ENCODE data around the gene GPR4.
"Not testable (repeated sequence)": the region's sequence is repeated elsewhere in the genome, so short reads cannot be mapped to it uniquely, and the experiment has no call there.

GPR4 gene

DNA sequence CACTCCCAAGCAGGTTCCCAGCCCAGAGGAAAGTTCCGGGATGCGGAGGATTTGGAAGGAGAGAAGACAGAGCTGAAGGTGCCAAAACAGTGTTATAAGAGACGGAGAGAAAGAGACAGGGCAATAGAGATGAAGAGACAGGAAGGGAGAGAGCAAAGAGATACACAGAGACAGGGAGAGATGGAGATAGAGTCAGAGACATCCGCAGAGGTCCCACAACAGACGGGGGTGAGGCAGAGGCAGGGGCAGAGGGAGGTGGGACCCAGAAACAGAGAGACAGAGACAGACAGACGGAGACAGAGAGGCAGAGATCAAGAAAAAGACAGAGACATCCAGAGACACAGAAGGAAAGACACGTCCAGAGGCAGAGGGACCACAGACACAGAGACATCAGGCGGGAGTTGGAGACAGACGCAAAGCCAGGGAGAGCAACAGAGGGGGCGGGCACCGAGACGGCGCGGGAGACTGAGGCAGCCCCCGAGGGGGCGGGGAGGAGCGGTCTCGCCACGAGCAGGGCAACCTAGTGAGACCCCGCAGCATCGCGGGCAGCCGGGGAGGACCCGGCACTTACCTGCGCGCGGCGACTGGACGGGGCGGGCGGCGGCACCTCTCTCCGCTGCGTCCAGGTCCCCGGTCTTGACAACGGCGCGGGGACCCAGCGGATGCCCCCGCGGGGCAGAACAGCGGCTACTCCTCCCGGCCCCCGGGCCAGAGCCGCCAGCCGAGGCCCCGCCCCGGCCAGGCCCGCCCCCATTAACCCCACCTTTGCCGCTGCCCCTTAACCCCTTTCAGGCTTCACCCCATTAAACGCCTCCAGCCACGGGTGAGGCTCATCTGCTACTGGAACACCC is at the start of gene GPR4:
TSS of gene GPR4 (minus strand) at position 689 of the 851 bp plus-strand sequence. CDS start 10,346 bp downstream, outside the sequence.
- DNase-seq, result no peak

DNA sequence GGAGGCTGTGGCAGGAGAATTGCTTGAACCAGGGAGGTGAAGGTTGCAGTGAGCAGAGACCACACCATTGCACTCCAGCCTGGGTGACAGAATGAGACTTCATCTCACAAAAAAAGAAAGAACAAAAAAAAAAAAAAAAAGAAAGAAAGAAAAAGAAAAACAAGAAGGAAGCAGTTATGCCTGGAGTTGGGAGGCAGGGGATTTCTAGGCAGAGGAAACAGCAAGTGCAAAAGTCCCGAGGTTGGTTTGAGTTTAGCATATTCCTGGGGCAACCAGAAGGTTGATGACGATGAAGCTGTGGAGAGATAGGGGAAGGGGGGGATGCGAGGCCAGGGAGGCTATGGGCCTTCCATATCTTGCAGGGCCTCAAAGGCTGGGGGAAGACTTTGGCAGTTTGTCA is 48.7 kb upstream of the GPR4 start:
- DNase-seq, result no peak

DNA sequence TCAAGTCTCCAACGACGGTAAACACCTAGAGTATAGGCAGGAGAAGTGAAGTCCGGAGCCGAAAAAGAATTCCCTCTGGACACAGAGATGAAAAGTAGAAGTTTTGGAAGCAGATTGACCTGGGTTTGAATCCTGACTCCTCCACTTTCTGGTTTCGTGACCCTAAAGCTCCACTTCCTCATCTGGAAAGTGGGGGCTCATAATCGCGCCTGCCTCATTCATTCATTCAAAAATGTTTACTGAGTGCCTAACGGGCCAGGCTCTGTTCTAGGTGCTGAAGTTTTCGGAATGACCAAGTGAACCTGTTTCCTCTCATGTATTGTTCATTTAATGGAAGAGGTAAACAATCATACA is 44.3 kb upstream of the GPR4 start:
- no peak for DNase-seq

DNA sequence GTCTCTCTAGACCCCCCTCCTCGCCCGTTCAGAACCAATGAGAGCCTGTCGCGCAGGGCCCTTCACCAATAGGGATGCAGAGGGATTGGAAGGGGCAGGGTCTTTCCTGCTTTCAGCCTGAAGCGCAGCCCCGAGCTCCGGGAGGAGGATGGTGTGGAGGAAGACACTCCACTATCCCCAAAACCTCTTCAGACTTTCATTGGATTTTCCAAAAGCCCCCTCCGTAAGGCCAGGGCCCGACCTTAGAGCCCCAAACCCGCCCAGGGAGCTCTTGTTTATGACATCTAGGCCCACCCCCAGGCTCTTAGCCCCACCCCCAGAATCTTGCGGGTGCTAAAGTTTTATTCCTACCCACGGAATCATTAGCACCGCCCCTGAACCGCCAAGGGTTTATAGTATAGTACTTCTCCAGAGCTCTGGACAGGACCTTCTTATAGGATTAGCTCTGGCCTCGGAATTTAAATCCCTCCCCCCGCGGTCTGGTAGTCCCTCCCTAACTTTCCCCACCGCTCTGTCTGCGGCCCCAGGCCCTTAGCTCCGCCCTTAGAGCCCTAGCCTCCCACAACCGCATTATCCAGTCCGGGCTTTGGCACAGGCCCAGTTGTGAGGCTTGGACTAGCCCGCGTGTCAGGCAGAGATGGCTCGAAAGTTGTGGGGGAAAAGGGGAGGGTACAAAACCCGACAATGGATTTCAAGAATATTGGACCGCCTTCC is 43.8 kb upstream of the GPR4 start:
- no peak for DNase-seq

DNA sequence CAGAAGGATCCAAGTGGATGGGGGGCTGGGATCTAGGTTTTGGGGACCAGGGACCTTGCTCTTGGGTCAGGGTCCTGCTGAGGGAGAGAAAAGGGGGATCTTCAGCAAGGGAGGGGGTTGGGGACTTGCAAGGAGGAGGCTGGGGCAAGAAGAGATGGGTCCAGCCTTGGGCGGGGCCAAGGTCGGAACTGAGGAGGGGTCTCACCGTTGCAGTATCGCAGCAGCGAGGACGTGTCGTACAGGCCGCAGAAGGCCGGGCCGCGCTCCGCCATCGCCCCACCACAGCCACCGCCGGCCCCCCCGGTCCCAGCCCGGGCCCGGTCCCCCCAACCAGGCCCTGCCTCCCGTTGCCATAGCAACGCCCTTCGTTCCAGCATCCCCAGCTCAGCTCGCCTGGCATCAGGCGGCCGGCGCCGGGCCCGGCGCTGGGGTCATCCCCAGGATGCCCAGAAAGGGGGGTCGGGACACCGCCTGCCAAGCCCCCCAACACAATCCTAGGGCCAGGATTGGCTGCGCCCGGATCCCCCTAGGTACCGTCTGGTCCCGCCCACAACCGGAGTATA is 43.1 kb upstream of the GPR4 start:
- DNase-seq, result no peak

DNA sequence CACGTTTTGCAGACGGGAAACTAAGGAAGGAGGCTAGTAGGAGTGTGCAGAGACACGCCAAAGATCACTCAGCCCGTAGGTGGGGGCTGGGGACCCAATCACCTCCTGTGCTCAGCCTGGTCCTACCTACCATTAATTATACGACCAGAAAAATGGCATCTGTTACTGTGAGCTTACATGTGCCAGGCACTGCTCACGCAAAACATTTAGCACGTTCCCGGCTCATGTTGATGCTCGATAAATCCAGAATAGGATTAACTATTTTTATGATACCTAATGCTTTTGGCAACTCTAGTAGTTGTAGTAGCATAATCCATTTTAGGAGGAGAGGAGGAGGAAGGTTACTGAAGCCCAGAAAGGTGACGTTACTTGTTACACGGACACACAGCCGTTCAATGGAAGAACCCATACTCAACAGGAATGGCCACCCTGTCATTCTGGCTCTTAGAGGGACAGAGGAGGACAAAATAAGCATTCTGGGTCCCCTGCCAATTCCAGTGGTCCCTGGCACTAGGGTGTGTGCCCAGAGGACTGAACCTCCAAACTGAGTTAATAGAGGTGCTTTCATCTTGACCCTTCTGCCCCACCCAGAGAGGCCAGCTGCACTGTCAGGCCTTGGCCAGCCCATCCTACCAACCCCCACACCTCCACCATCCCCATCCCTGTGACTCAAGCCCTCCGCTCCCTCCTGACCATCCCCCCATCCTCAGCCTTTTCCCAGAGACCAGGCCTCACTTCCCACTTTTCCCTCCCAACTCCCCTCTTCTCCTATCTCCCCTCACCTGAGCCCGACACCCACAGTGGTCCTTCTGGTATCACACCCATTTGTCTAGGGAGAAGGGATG is 42.1 kb upstream of the GPR4 start:
- DNase-seq, result no peak

DNA sequence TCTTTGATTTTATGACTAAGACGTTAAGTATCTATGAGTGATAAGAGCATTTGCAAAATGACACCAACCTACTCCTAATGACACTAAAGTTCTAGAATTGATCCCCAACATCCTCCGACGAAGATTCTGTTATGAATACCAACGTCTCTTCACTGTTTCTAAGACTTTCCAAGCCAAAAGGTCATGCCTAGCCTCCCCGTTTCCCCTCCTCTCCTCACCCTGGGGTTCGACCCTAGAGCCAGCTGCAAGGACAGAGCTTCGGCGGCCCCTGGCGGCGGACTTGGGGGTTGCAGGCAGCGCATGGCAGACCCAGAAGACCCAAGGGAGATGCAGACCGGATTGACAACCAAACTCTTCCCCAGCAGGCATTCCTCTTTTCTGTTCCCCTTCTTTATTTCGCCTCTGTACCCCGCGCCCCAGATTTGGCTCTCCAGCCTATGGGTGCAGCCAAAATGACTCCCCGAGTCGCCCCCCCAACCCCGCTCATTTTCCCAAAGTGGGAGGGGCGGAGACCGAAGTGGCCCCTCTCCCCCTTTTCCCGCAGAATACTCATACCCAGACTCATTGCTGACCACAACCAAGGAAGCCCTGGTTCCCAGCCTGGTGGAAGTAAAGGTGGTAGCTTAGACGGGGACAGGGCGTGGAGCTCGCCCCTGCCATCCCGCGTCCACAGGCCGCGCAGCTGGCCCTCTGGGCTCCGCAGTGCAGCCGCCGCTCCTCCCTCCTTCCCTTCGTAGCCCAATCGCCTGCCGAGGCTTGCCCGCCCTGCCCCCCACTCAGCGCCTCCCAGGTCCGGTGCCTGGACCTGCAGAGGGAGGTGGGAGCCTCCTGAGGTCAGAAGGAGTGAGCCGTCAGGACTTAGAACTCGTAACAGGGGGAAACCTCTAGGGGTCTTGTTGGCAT is 41.3 kb upstream of the GPR4 start:
- DNase-seq, result peak; percentile 48

DNA sequence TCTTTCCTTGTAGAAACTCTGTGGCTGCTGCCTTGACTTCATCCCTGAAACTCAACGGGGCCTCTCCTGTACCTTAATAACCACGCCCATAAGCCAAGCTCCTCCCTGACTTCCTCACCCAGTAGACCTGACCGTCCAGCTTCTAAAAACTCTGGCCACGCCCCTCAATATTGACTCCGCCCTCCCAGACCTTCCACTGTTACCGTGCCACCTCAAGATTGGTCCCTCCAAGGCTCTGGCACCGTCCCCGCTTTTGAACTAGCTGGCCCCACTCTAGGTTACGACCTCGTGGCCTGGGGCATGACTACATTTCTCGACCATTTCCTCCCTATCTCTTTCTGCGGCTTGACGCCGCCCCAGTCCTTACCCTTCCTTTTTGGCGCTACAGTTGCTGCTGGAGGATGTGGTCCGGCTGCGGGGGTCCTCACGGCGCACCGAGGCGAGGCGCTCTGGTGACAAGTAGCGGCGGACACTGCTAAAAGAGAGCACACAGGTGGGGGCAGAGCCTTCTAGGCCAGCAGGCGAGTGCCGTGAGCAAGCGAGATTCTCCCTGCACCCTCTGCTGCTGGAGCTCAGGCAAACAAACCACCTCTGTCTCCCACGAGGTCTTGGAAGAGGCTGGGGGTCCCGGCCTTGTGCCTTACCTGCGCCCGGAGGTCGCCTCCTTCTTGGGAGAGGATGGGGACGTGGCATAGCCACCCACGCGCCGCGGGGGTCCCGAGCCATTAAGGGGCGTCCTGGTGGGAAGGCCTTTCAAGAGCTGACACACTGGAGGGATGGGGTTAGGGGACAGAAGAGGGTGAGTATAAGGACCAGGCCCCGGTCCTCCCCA is 39.5 kb upstream of the GPR4 start:
- peak; percentile 89 for DNase-seq

DNA sequence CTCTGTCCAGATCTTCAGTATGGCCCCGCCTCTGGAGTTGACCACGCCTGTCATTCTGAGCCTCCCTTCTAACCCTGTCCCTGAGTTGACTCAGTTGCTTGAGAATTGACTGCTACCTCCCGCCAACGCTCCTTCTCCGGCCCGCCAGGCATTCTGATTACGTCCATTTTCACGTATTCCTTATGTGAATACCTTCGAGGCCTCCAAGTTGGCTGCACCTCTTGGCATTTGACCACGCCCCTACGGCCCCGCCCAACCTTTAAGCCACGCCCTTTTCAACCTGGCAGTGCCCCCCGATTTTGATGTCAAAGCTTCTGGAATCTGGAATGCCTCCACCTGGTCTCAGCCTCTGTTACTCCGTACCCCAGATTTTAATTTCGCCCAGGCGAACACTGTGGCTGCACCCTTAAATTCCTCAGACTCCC is 38.8 kb upstream of the GPR4 start:
- no peak for DNase-seq

DNA sequence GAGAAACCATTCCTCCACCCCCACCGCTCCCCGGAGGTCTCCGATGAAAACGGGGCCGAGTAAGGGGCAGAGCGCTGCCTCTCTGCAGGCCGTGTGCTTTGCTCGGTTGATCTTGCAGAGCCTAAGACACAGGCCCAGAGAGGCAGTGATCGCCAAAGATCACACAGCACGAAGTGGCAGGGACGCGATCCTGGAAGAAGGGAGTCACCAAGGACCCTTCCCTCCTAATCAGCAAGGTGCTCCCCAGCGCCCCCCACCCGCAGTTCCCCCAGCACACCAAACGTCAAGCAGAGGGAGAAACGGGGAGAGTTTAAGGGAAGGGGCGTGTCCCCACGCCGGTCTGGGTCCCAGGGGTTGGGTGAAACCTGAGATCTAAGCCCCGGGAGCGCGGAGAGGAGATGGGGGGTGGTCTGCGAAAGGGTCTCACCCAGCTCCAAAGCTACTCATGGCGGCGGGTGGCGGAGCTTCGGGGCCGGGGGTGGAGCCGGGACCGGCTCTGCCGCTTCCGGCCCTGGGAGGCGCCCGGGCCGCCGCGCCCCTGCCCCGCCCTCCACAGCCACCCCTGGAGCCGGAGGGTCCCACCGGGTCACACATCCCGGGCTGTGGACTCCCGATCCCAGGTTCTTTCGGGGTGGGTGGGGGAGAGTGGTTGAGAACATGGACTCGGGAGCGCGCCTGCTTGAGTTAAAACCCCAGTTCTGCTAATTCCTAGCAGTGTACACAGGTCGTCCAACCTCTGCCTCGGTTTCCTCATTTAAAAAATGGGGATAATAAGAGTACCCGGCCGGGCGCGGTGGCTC is 37.1 kb upstream of the GPR4 start, which contains the start of gene EML2:
TSS of gene EML2 (minus strand) at position 468 of the 800 bp plus-strand sequence. CDS start at position 447, 21 bp downstream.
- no peak for DNase-seq

DNA sequence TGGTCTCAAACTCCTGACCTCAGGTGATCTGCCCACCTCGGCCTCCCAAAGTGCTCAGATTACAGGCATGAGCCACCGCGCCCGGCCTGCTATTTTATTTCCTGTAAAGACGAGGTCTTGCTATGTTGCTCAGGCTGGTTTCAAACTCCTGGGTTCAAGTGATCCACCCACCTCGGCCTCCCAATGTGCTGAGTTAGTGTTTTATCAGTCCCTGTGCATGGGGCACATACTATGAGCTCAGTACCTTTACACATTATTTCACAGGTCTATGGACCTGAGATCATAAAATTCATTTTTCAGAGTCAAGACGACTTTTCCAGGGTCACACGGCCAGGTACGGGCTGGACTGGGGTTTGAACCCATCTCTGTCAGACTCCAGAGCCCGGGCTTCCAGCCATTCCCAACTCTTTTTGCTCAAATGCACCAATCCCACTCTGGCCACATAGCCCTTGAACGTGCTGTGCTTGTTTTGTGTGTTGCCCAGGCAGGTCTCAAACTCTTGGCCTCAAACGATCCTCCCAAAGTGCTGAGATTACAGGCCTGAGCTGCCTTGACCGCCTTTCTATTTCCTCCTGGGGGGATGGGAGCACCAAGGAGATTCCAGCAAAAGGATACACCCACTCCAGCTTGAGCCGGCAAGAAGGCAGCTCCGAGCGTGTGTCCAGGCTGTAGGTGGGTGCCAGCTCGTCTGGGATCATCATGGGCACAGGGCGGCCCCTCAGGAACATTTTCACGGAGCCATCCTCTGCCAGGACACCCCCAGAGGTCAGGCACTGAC is 36.1 kb upstream of the GPR4 start:
- no peak for DNase-seq

DNA sequence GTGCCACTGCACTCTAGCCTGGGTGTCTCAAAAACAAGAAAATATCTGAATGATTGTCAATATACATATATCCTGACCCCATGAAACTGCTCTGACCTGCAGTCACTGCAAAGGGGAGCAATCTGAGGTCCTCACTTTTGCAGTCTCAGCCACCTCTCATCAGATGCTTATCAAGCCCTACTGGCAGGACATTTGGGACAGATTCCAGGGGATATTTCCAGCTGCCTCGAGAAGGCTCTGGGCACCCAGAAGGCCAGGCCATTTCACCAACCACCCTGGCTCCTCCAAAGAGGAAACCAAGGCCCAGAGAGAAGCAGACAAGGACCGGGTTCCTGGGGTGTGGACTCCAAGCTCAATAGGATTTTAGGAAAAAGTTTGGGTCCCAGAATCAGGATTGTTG is 34.9 kb upstream of the GPR4 start:
- DNase-seq, result no peak

DNA sequence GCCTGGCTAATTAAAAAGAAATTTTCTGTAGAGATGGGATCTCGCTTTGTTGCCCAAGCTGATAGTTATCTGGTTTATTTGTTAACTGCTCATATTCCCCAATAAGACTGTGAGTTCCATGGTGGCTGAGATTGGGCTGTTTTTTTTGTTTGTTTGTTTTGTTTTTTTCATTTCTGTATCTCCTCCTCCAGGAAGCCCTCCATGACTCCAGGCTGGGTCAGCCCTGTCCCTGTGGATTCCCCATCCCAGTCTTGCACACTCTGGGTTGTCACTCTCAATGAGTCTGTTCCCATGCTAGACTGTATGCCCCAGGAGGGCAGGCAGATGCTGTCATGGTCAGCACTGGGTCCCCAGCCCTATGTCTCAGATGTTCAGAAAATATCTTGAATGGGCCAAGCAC is 34.3 kb upstream of the GPR4 start:
- DNase-seq, result no peak

DNA sequence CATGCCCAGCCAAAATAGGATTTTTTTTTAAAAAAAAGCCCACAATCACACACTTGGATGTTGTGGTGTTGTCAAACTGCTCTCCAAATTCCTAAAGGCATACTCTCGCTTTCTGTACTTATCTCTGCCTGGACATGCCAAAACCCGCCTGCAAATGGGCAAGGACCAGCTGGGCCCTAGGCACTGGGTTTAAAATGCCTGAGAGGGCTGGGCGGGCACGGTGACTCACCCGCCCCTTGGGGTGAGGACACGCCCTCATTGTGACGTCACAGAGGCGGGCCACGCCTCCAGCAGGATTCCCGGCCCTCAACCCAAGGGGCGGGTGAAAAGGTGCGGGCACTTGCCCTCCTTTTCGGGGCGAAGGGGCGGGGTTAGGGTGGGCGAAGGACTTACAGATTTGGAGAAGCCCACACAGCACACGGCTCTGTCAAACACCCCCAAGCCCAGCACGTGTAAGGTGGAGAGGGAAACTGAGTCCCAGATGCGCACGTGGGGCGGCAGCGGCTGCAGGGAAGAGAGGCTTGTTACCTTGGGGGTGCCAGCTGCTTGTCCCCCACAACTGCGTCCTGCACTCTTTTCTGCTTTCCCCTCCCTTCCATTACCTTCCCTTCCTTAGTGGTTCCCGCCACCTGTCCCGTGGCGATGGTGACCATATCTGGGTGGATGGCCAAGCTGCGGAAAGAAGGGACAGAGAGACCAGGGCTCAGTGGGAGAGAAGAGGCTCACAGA is 30.6 kb upstream of the GPR4 start:
- DNase-seq, result no peak

DNA sequence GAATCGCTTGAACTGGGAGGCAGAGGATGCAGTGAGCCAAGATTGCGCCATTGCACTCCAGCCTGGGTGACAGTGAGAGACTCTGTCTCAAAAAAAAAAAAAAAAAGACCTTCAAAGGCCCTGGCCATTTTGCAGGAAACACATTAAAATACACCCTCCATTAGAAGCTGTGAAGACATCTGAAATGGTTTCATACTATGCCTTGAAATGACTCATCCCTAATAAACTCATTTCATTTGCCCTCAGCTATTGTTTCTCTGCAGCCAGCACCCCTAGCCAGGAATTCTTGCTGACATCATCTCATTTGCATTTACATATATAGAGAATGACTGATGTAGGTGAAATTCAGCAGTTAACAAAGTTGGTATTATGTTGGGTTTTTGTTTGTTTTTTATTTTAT is 28.5 kb upstream of the GPR4 start:
- no peak for DNase-seq

DNA sequence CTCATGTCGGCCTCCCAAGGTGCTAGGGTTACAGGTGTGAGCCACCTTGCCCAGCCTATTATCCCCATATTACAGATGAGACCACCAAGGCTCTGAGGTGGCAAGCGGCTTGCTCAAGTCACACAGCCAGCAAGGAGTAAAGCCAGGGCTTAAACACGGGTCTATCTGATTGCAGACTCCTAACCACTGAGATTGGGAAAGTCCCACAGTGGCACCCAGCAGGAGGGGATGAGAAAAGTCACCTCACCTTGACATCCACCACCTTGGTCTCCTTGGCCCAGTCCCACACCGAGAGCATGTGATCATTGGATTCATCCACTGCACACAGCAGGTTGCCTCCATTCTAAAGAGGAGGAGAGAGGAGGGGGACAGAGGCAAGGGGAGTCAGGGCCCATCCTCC is 27.7 kb upstream of the GPR4 start:
- DNase-seq, result no peak

DNA sequence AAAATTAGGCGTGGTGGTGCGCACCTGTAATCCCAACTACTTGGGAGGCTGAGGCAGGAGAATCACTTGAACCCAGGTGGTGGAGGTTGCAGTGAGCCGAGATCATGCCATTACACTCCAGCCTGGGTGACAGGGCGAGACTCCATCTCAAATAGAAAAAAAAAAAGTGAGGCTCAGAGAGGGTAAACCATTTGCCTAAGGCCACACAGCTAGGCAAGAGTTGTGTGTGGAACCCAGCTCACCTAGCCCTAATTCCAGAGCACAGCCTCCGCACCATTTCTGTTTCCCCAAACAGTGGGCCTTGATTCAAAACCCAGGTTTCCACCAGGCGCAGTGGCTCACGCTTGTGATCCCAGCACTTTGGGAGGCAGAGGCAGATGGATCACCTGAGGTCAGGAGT is 26.2 kb upstream of the GPR4 start:
- DNase-seq, result not testable (repeated sequence)

DNA sequence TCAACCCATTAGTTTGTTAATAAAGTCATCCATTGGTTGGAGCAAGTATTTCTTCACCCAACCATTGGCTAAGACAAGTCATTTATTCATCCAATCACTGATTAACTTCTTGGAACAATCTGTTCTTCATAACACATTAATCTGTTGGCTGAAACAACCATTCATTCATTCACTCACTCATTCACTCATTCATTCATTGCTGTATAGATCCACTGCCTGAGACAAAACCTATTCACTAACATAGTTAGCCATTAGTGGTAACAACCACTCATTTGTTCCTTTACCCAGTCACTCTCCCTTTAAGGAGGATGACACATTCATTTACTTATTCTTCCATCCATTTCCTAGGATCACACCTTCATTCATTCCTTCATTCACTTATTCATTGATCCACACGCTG is 22.0 kb upstream of the GPR4 start:
- no peak for DNase-seq

All from GF-D8 (cell line).